ENCODE results near the gene OR51B2.

Gene OR51B2

DNA sequence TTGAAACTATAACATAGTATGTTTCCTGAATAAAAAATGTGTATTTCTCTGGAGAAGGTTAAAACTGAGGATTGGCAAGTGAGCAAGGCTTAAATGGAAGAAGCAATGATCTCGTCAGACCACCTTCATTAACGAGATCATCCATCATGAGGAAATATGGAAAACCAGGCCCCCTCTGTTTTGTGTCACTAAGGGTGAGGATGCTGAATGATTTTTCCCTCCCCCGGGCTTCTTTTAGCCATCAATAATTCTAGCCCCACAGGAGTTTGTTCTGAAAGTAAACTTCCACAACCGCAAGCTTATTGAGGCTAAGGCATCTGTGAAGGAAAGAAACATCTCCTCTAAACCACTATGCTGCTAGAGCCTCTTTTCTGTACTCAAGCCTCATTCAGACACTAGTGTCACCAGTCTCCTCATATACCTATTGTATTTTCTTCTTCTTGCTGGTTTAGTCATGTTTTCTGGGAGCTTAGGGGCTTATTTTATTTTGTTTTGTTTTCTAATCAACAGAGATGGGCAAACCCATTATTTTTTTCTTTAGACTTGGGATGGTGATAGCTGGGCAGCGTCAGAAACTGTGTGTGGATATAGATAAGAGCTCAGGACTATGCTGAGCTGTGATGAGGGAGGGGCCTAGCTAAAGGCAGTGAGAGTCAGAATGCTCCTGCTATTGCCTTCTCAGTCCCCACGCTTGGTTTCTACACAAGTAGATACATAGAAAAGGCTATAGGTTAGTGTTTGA, 48.6 kb downstream of the OR51B2 start:
- H3K4me3 ChIP-seq (ENCODE audit: low read length) = no peak overlapping the region
- no peak for DNase-seq (ENCODE audit: low read depth)
- no peak for TF ChIP-seq CTCF (conservative IDR thresholded peaks at IDR 0.05; ENCODE audit: low read depth, low read length)

- no peak overlapping the region for H3K4me3 ChIP-seq (ENCODE audit: low read length)
- DNase-seq (ENCODE audit: low read depth) = no peak
- TF ChIP-seq CTCF (conservative IDR thresholded peaks at IDR 0.05; ENCODE audit: low read depth, low read length) = no peak
These were observed 49.7 kb downstream of the OR51B2 start for GRCh38 chr11:5274395-5274794.

Measured in retinal pigment epithelial cell (primary cell).